H1 (cell line): ENCODE data around the gene NFIX. TPM values are rescaled to one million over a fixed set of nuclear protein-coding genes. Genes with fewer than 3 reads are reported as not detected.
A peak's percentile ranks its signal among the peaks of the same experiment; 100 is the strongest.

Experiments used
- CTCF ChIA-PET: fragments of 300-600 bp; sonication (Branson Sonifier 250); formaldehyde crosslinking; loops from one replicate; lab custom pipeline; 2021; ENCODE audit not compliant: partially characterized antibody; lab: Charles Lee
- POLR2A ChIA-PET: fragments of 300-600 bp; sonication (Branson Sonifier 250); formaldehyde crosslinking; loops from one replicate; lab custom pipeline; 2021; ENCODE audit warnings: inconsistent platforms; ENCODE audit not compliant: partially characterized antibody; lab: Charles Lee
- DNase-seq, 2 experiments: peaks; one replicate each; pipeline versions ENCODE4 v3.0.0 to v3.0.0-alpha.2; 2010 to 2022; ENCODE audit warnings: low spot score in 2 of 2, low read depth in 1 of 2, mixed read lengths in 1 of 2
- FAIRE-seq: peaks from 2 replicates; lab custom pipeline; 2011; peaks lifted over from hg19 to GRCh38; lab: Jason Lieb, UNC
- H2AFZ ChIP-seq: 2 replicates; pipeline ENCODE4 v1.8.1; 2012; ENCODE audit warnings: low read length, inconsistent platforms
- H2AK5ac ChIP-seq: 2 replicates; pipeline ENCODE4 v1.6.1; 2013; ENCODE audit warnings: low read depth, low read length
- H2BK120ac ChIP-seq: replicated peaks from 2 replicates; pipeline ENCODE3; 2013; ENCODE audit warnings: low read depth, low read length, inconsistent platforms
- H2BK12ac ChIP-seq: 2 replicates; pipeline ENCODE4 v1.6.1; 2013; ENCODE audit warnings: low read depth, low read length
- H2BK15ac ChIP-seq: 2 replicates; pipeline ENCODE4 v1.6.1; 2013; ENCODE audit warnings: low read length
- H2BK20ac ChIP-seq: 2 replicates; pipeline ENCODE4 v1.6.1; 2013; ENCODE audit warnings: low read length
- H2BK5ac ChIP-seq: 2 replicates; pipeline ENCODE4 v1.6.1; 2013; ENCODE audit warnings: low read depth, low read length
- H3K14ac ChIP-seq: 2 replicates; pipeline ENCODE4 v1.6.1; 2013; ENCODE audit warnings: inconsistent platforms; ENCODE audit not compliant: insufficient read length
- H3K18ac ChIP-seq: 2 replicates; pipeline ENCODE4 v1.6.1; 2013; ENCODE audit warnings: low read length; ENCODE audit errors: extremely low read depth
- H3K23ac ChIP-seq: 2 replicates; pipeline ENCODE4 v1.6.1; 2013; ENCODE audit warnings: inconsistent platforms; ENCODE audit not compliant: insufficient read length
- H3K23me2 ChIP-seq: 2 replicates; pipeline ENCODE4 v1.6.1; 2013; ENCODE audit warnings: low read depth, low read length
- H3K27ac ChIP-seq: 2 replicates; pipeline ENCODE4 v1.6.1; 2011; ENCODE audit warnings: low read depth, low read length, inconsistent platforms
- H3K27me3 ChIP-seq, 4 experiments: replicated peaks in 1 of 4; 1 replicate in 1 of 4; 2 replicates in 3 of 4; pipeline versions ENCODE4 v1.6.1 to v1.8.1; 2011 to 2013; ENCODE audit warnings: low read length in 3 of 4, mild to moderate bottlenecking in 3 of 4, inconsistent platforms in 2 of 4, mixed read lengths in 2 of 4, moderate library complexity in 1 of 4; ENCODE audit not compliant: control insufficient read depth in 3 of 4, insufficient read depth in 3 of 4; ENCODE audit errors: extremely low read depth in 1 of 4
- H3K36me3 ChIP-seq, 4 experiments: 2 replicates each; pipeline versions ENCODE4 v1.6.1 to v1.8.1; 2011 to 2013; ENCODE audit warnings: mild to moderate bottlenecking in 4 of 4, low read length in 3 of 4, moderate library complexity in 2 of 4, control low read depth in 1 of 4, inconsistent platforms in 1 of 4; ENCODE audit not compliant: insufficient read depth in 4 of 4, control insufficient read depth in 2 of 4
- H3K4ac ChIP-seq: replicated peaks from 2 replicates; pipeline ENCODE3; 2013; ENCODE audit warnings: low read length, low read depth, mixed read lengths, inconsistent platforms; ENCODE audit not compliant: insufficient read length
- H3K4me1 ChIP-seq, 4 experiments: replicated peaks in 1 of 4; 1 replicate in 1 of 4; 2 replicates in 3 of 4; pipeline versions ENCODE4 v1.6.1 to v1.8.1; 2011 to 2013; ENCODE audit warnings: low read length in 3 of 4, inconsistent platforms in 2 of 4, mixed read lengths in 1 of 4; ENCODE audit not compliant: insufficient read depth in 4 of 4, control insufficient read depth in 3 of 4
- H3K4me2 ChIP-seq, 2 experiments: 2 replicates each; pipeline versions ENCODE4 v1.6.1 to v1.8.1; 2011 to 2013; ENCODE audit warnings: low read depth in 2 of 2, low read length in 2 of 2, control low read depth in 1 of 2, inconsistent platforms in 1 of 2, mild to moderate bottlenecking in 1 of 2; ENCODE audit not compliant: insufficient read depth in 1 of 2
- H3K4me3 ChIP-seq, 4 experiments: fragments of 200-600, 300-600 bp in 1 of 4; sonication (generic), shearing (Covaris generic), sonication (Bioruptor Twin) in 1 of 4; 2 replicates each; pipeline versions ENCODE4 v1.5.1 to v1.8.1; 2011 to 2016; ENCODE audit warnings: low read length in 4 of 4, low read depth in 3 of 4, control low read depth in 2 of 4, inconsistent platforms in 2 of 4, mild to moderate bottlenecking in 2 of 4, mixed read lengths in 1 of 4, moderate library complexity in 1 of 4; ENCODE audit not compliant: insufficient read depth in 2 of 4; ENCODE audit errors: extremely low read depth in 1 of 4
- H3K56ac ChIP-seq: replicated peaks from 2 replicates; pipeline ENCODE3; 2013; ENCODE audit warnings: low read depth, mild to moderate bottlenecking, mixed read lengths, low read length, inconsistent platforms; ENCODE audit not compliant: insufficient read length
- H3K79me1 ChIP-seq: 2 replicates; pipeline ENCODE4 v1.6.1; 2013; ENCODE audit warnings: low read depth, low read length, control low read depth
- H3K79me2 ChIP-seq, 2 experiments: 2 replicates each; pipeline versions ENCODE4 v1.6.1 to v1.8.1; 2012 to 2013; ENCODE audit warnings: low read length in 2 of 2, mild to moderate bottlenecking in 2 of 2, inconsistent platforms in 1 of 2; ENCODE audit not compliant: insufficient read depth in 2 of 2, control insufficient read depth in 1 of 2
- H3K9ac ChIP-seq, 4 experiments: replicated peaks in 1 of 4; 1 replicate in 1 of 4; 2 replicates in 3 of 4; pipeline versions ENCODE4 v1.6.1 to v1.8.1; 2011 to 2013; ENCODE audit warnings: low read depth in 3 of 4, low read length in 3 of 4, control low read depth in 2 of 4, mild to moderate bottlenecking in 2 of 4, moderate library complexity in 2 of 4, inconsistent platforms in 1 of 4; ENCODE audit errors: extremely low read depth in 1 of 4
- H3K9me3 ChIP-seq, 2 experiments: 2 replicates each; pipeline versions ENCODE4 v1.6.1 to v1.8.1; 2012 to 2013; ENCODE audit warnings: mild to moderate bottlenecking in 2 of 2, moderate library complexity in 2 of 2, control low read depth in 1 of 2, inconsistent platforms in 1 of 2, low read depth in 1 of 2, low read length in 1 of 2, mixed read lengths in 1 of 2; ENCODE audit not compliant: insufficient read depth in 2 of 2
- H4K20me1 ChIP-seq, 2 experiments: replicated peaks in 1 of 2; 2 replicates each; pipeline versions ENCODE3 to v1.8.1; 2011 to 2013; ENCODE audit warnings: inconsistent platforms in 2 of 2, low read length in 2 of 2, mild to moderate bottlenecking in 1 of 2; ENCODE audit not compliant: insufficient read depth in 2 of 2, control insufficient read depth in 1 of 2
- H4K5ac ChIP-seq: 2 replicates; pipeline ENCODE4 v1.6.1; 2013; ENCODE audit warnings: low read length, low read depth, mixed read lengths, inconsistent platforms; ENCODE audit not compliant: insufficient read length
- H4K8ac ChIP-seq: 2 replicates; pipeline ENCODE4 v1.8.0; 2013; ENCODE audit warnings: mild to moderate bottlenecking, moderate library complexity, low read length, inconsistent platforms; ENCODE audit not compliant: insufficient read depth; ENCODE audit errors: extremely low read depth
- H4K91ac ChIP-seq: replicated peaks from 2 replicates; pipeline ENCODE3; 2013; ENCODE audit warnings: low read length, mixed read lengths, inconsistent platforms; ENCODE audit not compliant: insufficient read length
- RNF2 ChIP-seq: fragments of 200-900, 300-1000 bp; sonication (generic); IDR thresholded peaks from 2 replicates; pipeline ENCODE4 v1.7.1; 2016; ENCODE audit warnings: borderline replicate concordance, low read depth, mild to moderate bottlenecking, antibody characterized with exemption, low read length; ENCODE audit not compliant: poor library complexity, severe bottlenecking; ENCODE audit errors: missing control alignments
- SUZ12 ChIP-seq: fragments of 200-600 bp; sonication (generic); IDR thresholded peaks from 2 replicates; pipeline ENCODE4 v1.6.1; 2012; ENCODE audit warnings: mild to moderate bottlenecking, inconsistent platforms, low read length, moderate library complexity, mixed read lengths
- TEAD4 ChIP-seq: IDR thresholded peaks from 2 replicates; pipeline ENCODE4 v1.6.1; 2012; ENCODE audit warnings: low read depth, low read length, inconsistent platforms, mixed read lengths
- WGBS, 2 experiments: shearing (Covaris generic) in 1 of 2; methylation state at CpG; one replicate each; pipeline versions ENCODE4 v1.1.6 to v1.1.7; 2013 to 2015; ENCODE audit warnings: low lambda C conversion rate in 2 of 2, mixed read lengths in 2 of 2, inconsistent platforms in 1 of 2, low coverage in 1 of 2, missing lambda C conversion rate in 1 of 2; ENCODE audit not compliant: insufficient replicate concordance in 2 of 2, insufficient coverage in 1 of 2, insufficient read length in 1 of 2; ENCODE audit errors: extremely low coverage in 1 of 2, missing lambda C conversion rate in 1 of 2; 5-methylcytosine and 5-hydroxymethylcytosine counted together
- polyA plus RNA-seq, 7 experiments: library from polyadenylated mRNA; depleted of rRNA in 3 of 7; stranded (reverse) in 5 of 7; unstranded in 2 of 7; fragments of >200 nt in 5 of 7; fragments of 200-250 nt in 2 of 7; gene quantifications; 1 replicate in 5 of 7; 2 replicates in 1 of 7; 4 replicates in 1 of 7; pipeline versions ENCODE4 v1.2.1 to v1.2.3, GENCODE V29; 2011 to 2013; ENCODE audit warnings: missing spikeins in 2 of 7, mixed read lengths in 2 of 7
- total RNA-seq: library from RNA; stranded (reverse); fragmentation: NEBNext Ultra II Directional; extraction: Animal tissue kit (Norgen Biotek cat#: 25700); gene quantifications from 2 replicates; pipeline ENCODE4 v1.2.1, GENCODE V29; 2021

The NFIX gene
- total and polyA plus RNA-seq, 2 of the 8 experiments (the other 6 are each of a cell fraction or from before 2014, with no cell fraction given), result 0.03 to 0.20 TPM

GRCh38 chr19:13053761-13054625 lies 58.7 kb downstream of the NFIX start:
- Histone ChIP-seq H4K8ac (peak overlapping the region; percentile 16; the same call in 1 of the 2 replicates), H3K4ac (no peak overlapping the region), H3K56ac (no peak overlapping the region), H3K36me3 (no peaks in the 10 kb centered on the region), H3K79me2 (no peaks in the 10 kb centered on the region), H3K18ac (no peak overlapping the region), H3K4me1 (peaks cover 7 to 42% (median 39%) of the 10 kb centered on the region in 4 experiments), H4K91ac (no peak overlapping the region), H3K27ac (no peak overlapping the region), H3K9ac (no peak overlapping the region), H2BK20ac (no peak overlapping the region), H2BK15ac (peak overlapping the region; percentile 92; the same call in 1 of the 2 replicates), H3K23ac (no peak overlapping the region), H4K20me1 (peaks cover 18 to 21% of the 10 kb centered on the region in 2 experiments), H2BK120ac (no peak overlapping the region), H3K9me3 (no peaks in the 10 kb centered on the region), H3K14ac (no peak overlapping the region), H2AFZ (no peak overlapping the region), H4K5ac (no peak overlapping the region), H2BK12ac (peak overlapping the region; percentile 84; the same call in 1 of the 2 replicates), H3K23me2 (peaks cover 6% of the 10 kb centered on the region; the same call in 1 of the 2 replicates), H2BK5ac (0 out of 2 replicates have a peak overlapping the region, but pooled peaks have one; percentile 21), H3K4me2 (peak overlapping the region; percentile 66 to 82; a peak in 1 of 4 replicates), H3K27me3 (peaks cover 87 to 100% (median 98%) of the 10 kb centered on the region in 4 experiments), H2AK5ac (0 out of 2 replicates have a peak overlapping the region, but pooled peaks have one; percentile 69), H3K79me1 (no peaks in the 10 kb centered on the region), H3K4me3 (no peak overlapping the region)
- POLR2A ChIA-PET, result interaction anchor here (0.7 to 3.2 kb wide), 11 partner anchors 20 to 101 kb away, joined by 3 to 18 read pairs (median 4); no protein-coding TSS in a partner anchor
- CTCF ChIA-PET, result interaction anchor here (0.6 to 48.8 kb wide), 10 partner anchors 4 to 126 kb away, joined by 3 to 1145 read pairs (median 111); no protein-coding TSS in a partner anchor
- no peak for TF ChIP-seq TEAD4
- TF ChIP-seq SUZ12, result peak; percentile 61; the same call in 1 of the 2 replicates
- peak; percentile 36 for TF ChIP-seq RNF2
- DNase-seq (no peak), FAIRE-seq (no peak)
- WGBS, 2 experiments, result 23% methylated on average over 16 of the region's 17 CpGs; no CpG with 5 or more reads in 1 of the 2 experiments
